Natural killer cell (primary cell): ENCODE data around the gene SIK3. TPM values are rescaled to one million over a fixed set of nuclear protein-coding genes. Genes with fewer than 3 reads are reported as not detected.
A peak's percentile ranks its signal among the peaks of the same experiment; 100 is the strongest.

Experiments used
- ATAC-seq, 3 donors: fragments of 150-1000 bp in 2 of 3; fragments of 200-7000 bp in 1 of 3; cut with Tn5 transposase; 1 replicate in 1 of 3; 2 replicates in 2 of 3; pipeline ENCODE4 v1.10.0; 2021; ENCODE audit warnings: mild to moderate bottlenecking in 2 of 3, moderate library complexity in 2 of 3
- DNase-seq, 2 donors: peaks; one replicate each; pipeline versions ENCODE4 v3.0.0 to v3.0.0-alpha.2; 2013 to 2021; ENCODE audit warnings: mixed read lengths in 1 of 2
- H3K27ac ChIP-seq: one replicate; pipeline ENCODE4 v1.5.1; 2013; ENCODE audit warnings: mild to moderate bottlenecking, low read length
- H3K27me3 ChIP-seq: one replicate; pipeline ENCODE4 v1.6.1; 2013; ENCODE audit warnings: low read length; ENCODE audit not compliant: control insufficient read depth, insufficient read depth
- H3K36me3 ChIP-seq: one replicate; pipeline ENCODE4 v1.6.1; 2013; ENCODE audit warnings: low read length; ENCODE audit not compliant: control insufficient read depth, insufficient read depth
- H3K4me1 ChIP-seq: one replicate; pipeline ENCODE4 v1.6.1; 2013; ENCODE audit warnings: low read length; ENCODE audit not compliant: control insufficient read depth, insufficient read depth
- H3K4me3 ChIP-seq: one replicate; pipeline ENCODE4 v1.5.1; 2013; ENCODE audit warnings: low read length
- H3K9me3 ChIP-seq: one replicate; pipeline ENCODE4 v1.6.1; 2013; ENCODE audit warnings: low read length; ENCODE audit not compliant: control insufficient read depth, insufficient read depth
- H3K27ac Mint-ChIP-seq, 2 donors: one replicate each; pipeline ENCODE4 v1.8.0; 2022; ENCODE audit warnings: mild to moderate bottlenecking in 2 of 2, mixed read lengths in 2 of 2, moderate library complexity in 1 of 2
- H3K27me3 Mint-ChIP-seq, 2 donors: one replicate each; pipeline ENCODE4 v1.8.0; 2022; ENCODE audit warnings: low read depth in 2 of 2, mixed read lengths in 2 of 2
- H3K36me3 Mint-ChIP-seq: one replicate; pipeline ENCODE4 v1.8.0; 2022; ENCODE audit warnings: mixed read lengths
- H3K4me1 Mint-ChIP-seq, 2 donors: one replicate each; pipeline ENCODE4 v1.8.0; 2022; ENCODE audit warnings: mixed read lengths in 2 of 2
- H3K4me3 Mint-ChIP-seq: one replicate; pipeline ENCODE4 v1.8.0; 2022; ENCODE audit warnings: mild to moderate bottlenecking, moderate library complexity, mixed read lengths
- H3K9me3 Mint-ChIP-seq, 2 donors: one replicate each; pipeline ENCODE4 v1.8.0; 2022; ENCODE audit warnings: mixed read lengths in 2 of 2
- WGBS: methylation state at CpG from one replicate; pipeline ENCODE4 v1.1.7; 2013; ENCODE audit warnings: missing lambda C conversion rate; ENCODE audit not compliant: insufficient coverage; 5-methylcytosine and 5-hydroxymethylcytosine counted together
- intact Hi-C: fragments of 100-400 bp; cut with micrococcal nuclease; formaldehyde crosslinking; loops from one replicate; pipeline ENCODE4 v1.14.2; 2022
- total RNA-seq, 4 donors: library from RNA; stranded (reverse); fragments of 120-200 nt in 1 of 4; gene quantifications; one replicate each; pipeline versions ENCODE4 v1.2.3 to v1.2.4, GENCODE V29; 2013 to 2022
- TF ChIP-seq, protein P1 (sequence below): fragments of 200-600 bp; IDR thresholded peaks from one replicate; pipeline ENCODE4 v1.8.0; 2022; ENCODE audit warnings: antibody characterized with exemption

The SIK3 gene
- total RNA-seq, 3 donors from 2014 or later (not counting 1 experiment from before 2014, with no cell fraction given) = 71.6 to 120 (median 119) TPM

- peaks cover 17 to 18% of the 10 kb centered on the region in 2 donors for H3K4me1 Mint-ChIP-seq
- H3K27ac Mint-ChIP-seq = no peak overlapping the region
- intact Hi-C loops = no loop called here
- DNase-seq (no peak), ATAC-seq (no peak)
- H3K9me3 Mint-ChIP-seq = no peaks in the 10 kb centered on the region
- Histone ChIP-seq H3K36me3 (no peaks in the 10 kb centered on the region), H3K27me3 (no peaks in the 10 kb centered on the region), H3K27ac (no peak overlapping the region), H3K4me3 (no peak overlapping the region), H3K9me3 (no peaks in the 10 kb centered on the region), H3K4me1 (peaks cover 19% of the 10 kb centered on the region)
- peak overlapping the region; percentile 55 for H3K4me3 Mint-ChIP-seq
- WGBS = 94% methylated on average over 14 of the region's 14 CpGs
- TF ChIP-seq, protein P1, sequence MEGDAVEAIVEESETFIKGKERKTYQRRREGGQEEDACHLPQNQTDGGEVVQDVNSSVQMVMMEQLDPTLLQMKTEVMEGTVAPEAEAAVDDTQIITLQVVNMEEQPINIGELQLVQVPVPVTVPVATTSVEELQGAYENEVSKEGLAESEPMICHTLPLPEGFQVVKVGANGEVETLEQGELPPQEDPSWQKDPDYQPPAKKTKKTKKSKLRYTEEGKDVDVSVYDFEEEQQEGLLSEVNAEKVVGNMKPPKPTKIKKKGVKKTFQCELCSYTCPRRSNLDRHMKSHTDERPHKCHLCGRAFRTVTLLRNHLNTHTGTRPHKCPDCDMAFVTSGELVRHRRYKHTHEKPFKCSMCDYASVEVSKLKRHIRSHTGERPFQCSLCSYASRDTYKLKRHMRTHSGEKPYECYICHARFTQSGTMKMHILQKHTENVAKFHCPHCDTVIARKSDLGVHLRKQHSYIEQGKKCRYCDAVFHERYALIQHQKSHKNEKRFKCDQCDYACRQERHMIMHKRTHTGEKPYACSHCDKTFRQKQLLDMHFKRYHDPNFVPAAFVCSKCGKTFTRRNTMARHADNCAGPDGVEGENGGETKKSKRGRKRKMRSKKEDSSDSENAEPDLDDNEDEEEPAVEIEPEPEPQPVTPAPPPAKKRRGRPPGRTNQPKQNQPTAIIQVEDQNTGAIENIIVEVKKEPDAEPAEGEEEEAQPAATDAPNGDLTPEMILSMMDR = no peak
- peaks cover 0 to 3% of the 10 kb centered on the region in 2 donors for H3K27me3 Mint-ChIP-seq
- H3K36me3 Mint-ChIP-seq = no peaks in the 10 kb centered on the region
These were observed 264.3 kb downstream of the SIK3 start for GRCh38 chr11:116833816-116834534.

DNA sequence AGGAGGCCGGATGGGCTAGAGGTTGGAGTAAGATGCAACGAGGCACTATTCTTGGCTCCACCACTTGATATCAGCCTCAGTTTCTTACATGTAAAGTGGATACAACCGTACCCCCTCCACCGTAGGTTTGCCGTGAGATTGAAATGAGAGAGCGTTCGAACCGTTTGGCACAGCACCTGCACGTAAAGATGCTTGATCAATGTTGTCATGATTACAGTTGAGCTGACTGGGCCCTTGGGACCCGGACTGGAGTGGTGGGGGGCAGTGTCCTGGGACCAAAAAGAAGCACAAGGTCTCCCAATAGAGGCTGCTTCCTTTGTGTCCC lies 264.8 kb downstream of the SIK3 start:
- peaks cover 19% of the 10 kb centered on the region for H3K4me1 ChIP-seq
- Mint-ChIP-seq H3K4me1 (peaks cover 17 to 18% of the 10 kb centered on the region in 2 donors), H3K27me3 (peaks cover 0 to 3% of the 10 kb centered on the region in 2 donors), H3K4me3 (no peak overlapping the region), H3K9me3 (no peaks in the 10 kb centered on the region), H3K27ac (no peak overlapping the region), H3K36me3 (no peaks in the 10 kb centered on the region)
- TF ChIP-seq, protein P1 = no peak
- intact Hi-C loops = no loop called here
- no peaks in the 10 kb centered on the region for H3K27me3 ChIP-seq
- H3K4me3 ChIP-seq = no peak overlapping the region
- ATAC-seq (no peak), DNase-seq (no peak)
- H3K27ac ChIP-seq = no peak overlapping the region
- no peaks in the 10 kb centered on the region for H3K9me3 ChIP-seq
- WGBS = 97% methylated on average over 10 of the region's 10 CpGs
- no peaks in the 10 kb centered on the region for H3K36me3 ChIP-seq

- Mint-ChIP-seq H3K4me3 (no peak overlapping the region), H3K27me3 (peaks cover 0 to 3% of the 10 kb centered on the region in 2 donors), H3K27ac (no peak overlapping the region), H3K9me3 (no peaks in the 10 kb centered on the region), H3K4me1 (peaks cover 17 to 18% of the 10 kb centered on the region in 2 donors), H3K36me3 (no peaks in the 10 kb centered on the region)
- intact Hi-C loops = no loop called here
- no peaks in the 10 kb centered on the region for H3K27me3 ChIP-seq
- ATAC-seq (no peak), DNase-seq (no peak)
- H3K27ac ChIP-seq = no peak overlapping the region
- WGBS = 85% methylated on average over 13 of the region's 13 CpGs
- H3K36me3 ChIP-seq = no peaks in the 10 kb centered on the region
- H3K4me1 ChIP-seq = peaks cover 19% of the 10 kb centered on the region
- no peaks in the 10 kb centered on the region for H3K9me3 ChIP-seq
- H3K4me3 ChIP-seq = no peak overlapping the region
- TF ChIP-seq, protein P1 = no peak
These were observed 265.6 kb downstream of the SIK3 start for GRCh38 chr11:116832350-116833290.
